OCI-LY7 (cell line): ENCODE data around the gene KLF11.

Experiments
- EZH2phosphoT487 ChIP-seq: fragments of 200-600 bp; sonication (generic); IDR thresholded peaks from 2 replicates; pipeline ENCODE4 v1.6.1; 2018; ENCODE audit warnings: low read depth, borderline replicate concordance, mild to moderate bottlenecking, mixed run types, antibody characterized with exemption, low read length, moderate library complexity, mixed read lengths
- TF ChIP-seq, protein P1 (sequence below): fragments of 200-600 bp; sonication (generic); conservative IDR thresholded peaks from 2 replicates; pipeline ENCODE4 v1.5.1; 2014; ENCODE audit warnings: mild to moderate bottlenecking, antibody characterized with exemption, low read length, moderate library complexity, mixed read lengths

DNA sequence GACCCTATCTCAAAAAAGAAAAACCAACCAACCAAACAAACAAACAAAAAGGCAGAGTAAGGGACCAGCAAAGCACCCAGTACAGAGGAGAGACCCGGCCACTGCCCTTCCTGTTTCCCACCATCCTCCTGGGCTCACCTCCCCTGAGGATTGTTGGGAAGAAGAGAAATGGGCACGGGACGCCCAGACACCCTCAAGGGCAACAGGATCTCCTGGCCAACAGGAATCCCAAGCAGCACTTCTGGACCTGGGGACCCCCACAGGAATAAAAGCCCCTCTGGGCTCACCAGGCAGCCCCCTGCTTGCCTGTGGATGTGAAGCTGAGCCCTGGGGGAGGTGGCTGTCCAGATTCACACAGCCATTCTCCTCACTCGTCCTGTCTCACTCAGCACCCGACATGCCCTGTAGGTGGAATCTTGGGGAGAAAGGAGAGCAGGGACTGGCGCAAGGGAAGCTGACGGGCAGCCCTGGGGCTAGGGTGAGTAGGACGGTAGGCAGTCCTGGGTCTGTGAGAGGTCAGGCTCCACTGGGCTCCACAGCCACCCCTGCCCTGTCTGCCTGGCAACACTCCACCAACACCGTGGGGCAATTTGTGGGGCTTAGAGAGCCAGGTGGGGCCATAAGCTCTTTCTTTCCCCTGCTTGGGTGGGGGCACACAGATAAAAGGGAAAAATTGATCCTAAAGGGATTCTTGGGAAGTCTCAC, 18.0 kb downstream of the KLF11 start:
- TF ChIP-seq, protein P1, sequence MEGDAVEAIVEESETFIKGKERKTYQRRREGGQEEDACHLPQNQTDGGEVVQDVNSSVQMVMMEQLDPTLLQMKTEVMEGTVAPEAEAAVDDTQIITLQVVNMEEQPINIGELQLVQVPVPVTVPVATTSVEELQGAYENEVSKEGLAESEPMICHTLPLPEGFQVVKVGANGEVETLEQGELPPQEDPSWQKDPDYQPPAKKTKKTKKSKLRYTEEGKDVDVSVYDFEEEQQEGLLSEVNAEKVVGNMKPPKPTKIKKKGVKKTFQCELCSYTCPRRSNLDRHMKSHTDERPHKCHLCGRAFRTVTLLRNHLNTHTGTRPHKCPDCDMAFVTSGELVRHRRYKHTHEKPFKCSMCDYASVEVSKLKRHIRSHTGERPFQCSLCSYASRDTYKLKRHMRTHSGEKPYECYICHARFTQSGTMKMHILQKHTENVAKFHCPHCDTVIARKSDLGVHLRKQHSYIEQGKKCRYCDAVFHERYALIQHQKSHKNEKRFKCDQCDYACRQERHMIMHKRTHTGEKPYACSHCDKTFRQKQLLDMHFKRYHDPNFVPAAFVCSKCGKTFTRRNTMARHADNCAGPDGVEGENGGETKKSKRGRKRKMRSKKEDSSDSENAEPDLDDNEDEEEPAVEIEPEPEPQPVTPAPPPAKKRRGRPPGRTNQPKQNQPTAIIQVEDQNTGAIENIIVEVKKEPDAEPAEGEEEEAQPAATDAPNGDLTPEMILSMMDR, result no peak
- no peak for TF ChIP-seq EZH2phosphoT487
